NT2/D1 (cell line): ENCODE measurements around the gene CCDC149.

Experiments
- SUZ12 ChIP-seq: IDR thresholded peaks from 2 replicates; pipeline ENCODE4 v1.6.1; 2011; ENCODE audit not compliant: insufficient read length, insufficient read depth; ENCODE audit errors: extremely low read depth
- YY1 ChIP-seq: IDR thresholded peaks from 2 replicates; pipeline ENCODE4 v1.6.1; 2011; ENCODE audit not compliant: insufficient read length, insufficient read depth
- ZNF274 ChIP-seq: IDR thresholded peaks from 2 replicates; pipeline ENCODE4 v1.6.1; 2011; ENCODE audit warnings: mild to moderate bottlenecking, low read depth, low read length

DNA sequence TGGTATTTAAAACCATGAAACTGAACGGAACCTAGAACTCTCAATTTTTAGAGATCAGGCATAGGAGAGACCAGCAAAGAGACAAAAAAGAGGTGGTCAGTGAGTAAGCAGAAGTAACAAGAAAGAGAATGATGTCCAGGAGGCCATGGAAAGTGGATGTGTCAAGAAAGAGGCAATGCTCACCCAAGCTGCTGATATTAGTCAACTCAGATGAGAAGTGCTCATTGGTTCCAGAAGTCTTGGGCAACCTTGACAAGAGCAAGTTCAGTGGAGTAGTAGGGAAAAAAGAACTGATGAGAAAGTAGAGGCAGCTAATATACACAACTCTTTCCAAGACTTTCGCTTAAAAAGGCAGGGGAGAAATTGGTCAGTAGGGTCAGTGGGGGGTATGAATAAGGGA lies 23.0 kb upstream of the CCDC149 start:
- TF ChIP-seq ZNF274 (no peak), SUZ12 (no peak), YY1 (no peak)
